ENCODE measurements around the gene EPHA3. TPM values are rescaled to one million over a fixed set of nuclear protein-coding genes. Genes with fewer than 3 reads are reported as not detected.

EPHA3 gene
- total RNA-seq, 1 experiment from 2014 or later = 21.5 TPM

GRCh38 chr3:89506462-89507103 lies 399.2 kb downstream of the EPHA3 start:
- Histone ChIP-seq H3K9me3 (ENCODE audit: low read depth, low read length, poor library complexity, severe bottlenecking) (no peaks in the 10 kb centered on the region), H3K27me3 (replicated peaks; ENCODE audit: insufficient read depth, low read depth, low read length, poor library complexity) (no peaks in the 10 kb centered on the region), H3K27ac (ENCODE audit: low read depth, low read length, poor library complexity, severe bottlenecking) (no peak overlapping the region), H3K36me3 (ENCODE audit: insufficient read depth, low read length, poor library complexity, severe bottlenecking) (no peaks in the 10 kb centered on the region), H3K4me1 (ENCODE audit: insufficient read depth, low read length, poor library complexity, severe bottlenecking) (no peaks in the 10 kb centered on the region), H3K4me3 (ENCODE audit: low read depth, low read length, poor library complexity, severe bottlenecking) (no peak overlapping the region)
- ChIA-PET POLR2A (ENCODE audit: low non-redundant PET) (no interaction called here), CTCF (interaction anchor here (0.6 kb wide), 2 partner anchors 7 to 912 kb away, joined by 6 read pairs; no protein-coding TSS in a partner anchor)
- intact Hi-C loops (cut with micrococcal nuclease; ENCODE audit: unreplicated experiment) = no loop called here
- TF ChIP-seq CTCF (conservative IDR thresholded peaks at IDR 0.05; ENCODE audit: low read depth, low read length) (no peak), EZH2 (IDR thresholded peaks at IDR 0.05; ENCODE audit: borderline replicate concordance, low read depth, low read length, poor library complexity, severe bottlenecking) (no peak)
- BruUV-seq (replicated peaks) = no TSS peak
- no peak for DNase-seq (ENCODE audit: low spot score)

- Histone ChIP-seq H3K4me3 (ENCODE audit: low read depth, low read length, poor library complexity, severe bottlenecking) (no peak overlapping the region), H3K9me3 (ENCODE audit: low read depth, low read length, poor library complexity, severe bottlenecking) (no peaks in the 10 kb centered on the region), H3K36me3 (ENCODE audit: insufficient read depth, low read length, poor library complexity, severe bottlenecking) (no peaks in the 10 kb centered on the region), H3K27me3 (replicated peaks; ENCODE audit: insufficient read depth, low read depth, low read length, poor library complexity) (no peaks in the 10 kb centered on the region), H3K27ac (ENCODE audit: low read depth, low read length, poor library complexity, severe bottlenecking) (no peak overlapping the region), H3K4me1 (ENCODE audit: insufficient read depth, low read length, poor library complexity, severe bottlenecking) (no peaks in the 10 kb centered on the region)
- CTCF ChIA-PET = no interaction called here
- intact Hi-C loops (cut with micrococcal nuclease; ENCODE audit: unreplicated experiment) = no loop called here
- DNase-seq (ENCODE audit: low spot score) = no peak
- BruUV-seq (replicated peaks) = no TSS peak
- POLR2A ChIA-PET (ENCODE audit: low non-redundant PET) = no interaction called here
- TF ChIP-seq CTCF (conservative IDR thresholded peaks at IDR 0.05; ENCODE audit: low read depth, low read length) (no peak), EZH2 (IDR thresholded peaks at IDR 0.05; ENCODE audit: borderline replicate concordance, low read depth, low read length, poor library complexity, severe bottlenecking) (no peak)
Observed at GRCh38 chr3:89521328-89521727, 413.9 kb downstream of the EPHA3 start.

- intact Hi-C loops (cut with micrococcal nuclease; ENCODE audit: unreplicated experiment) = no loop called here
- Histone ChIP-seq H3K36me3 (ENCODE audit: insufficient read depth, low read length, poor library complexity, severe bottlenecking) (no peaks in the 10 kb centered on the region), H3K27me3 (replicated peaks; ENCODE audit: insufficient read depth, low read depth, low read length, poor library complexity) (no peaks in the 10 kb centered on the region), H3K27ac (ENCODE audit: low read depth, low read length, poor library complexity, severe bottlenecking) (no peak overlapping the region), H3K9me3 (ENCODE audit: low read depth, low read length, poor library complexity, severe bottlenecking) (no peaks in the 10 kb centered on the region), H3K4me1 (ENCODE audit: insufficient read depth, low read length, poor library complexity, severe bottlenecking) (no peaks in the 10 kb centered on the region), H3K4me3 (ENCODE audit: low read depth, low read length, poor library complexity, severe bottlenecking) (no peak overlapping the region)
- no TSS peak for BruUV-seq (replicated peaks)
- ChIA-PET POLR2A (ENCODE audit: low non-redundant PET) (no interaction called here), CTCF (no interaction called here)
- DNase-seq (ENCODE audit: low spot score) = no peak
- no peak for TF ChIP-seq CTCF (conservative IDR thresholded peaks at IDR 0.05; ENCODE audit: low read depth, low read length)
- no peak for TF ChIP-seq EZH2 (IDR thresholded peaks at IDR 0.05; ENCODE audit: borderline replicate concordance, low read depth, low read length, poor library complexity, severe bottlenecking)
Observed at GRCh38 chr3:89522155-89522554, 414.7 kb downstream of the EPHA3 start.

All from A673 (cell line).